Raji (cell line): Measurements from ENCODE around the gene ZFR2.

Experiments used
- POLR2A ChIP-seq: IDR thresholded peaks from 2 replicates; pipeline ENCODE4 v1.6.1; 2011; ENCODE audit warnings: low read depth, low read length, control low read depth; ENCODE audit not compliant: insufficient read depth

ZFR2 gene

GRCh38 chr19:3827306-3827705 lies 41.5 kb downstream of the ZFR2 start:
- TF ChIP-seq POLR2A: no peak

- no peak for TF ChIP-seq POLR2A
Measured at GRCh38 chr19:3826163-3826562, 42.7 kb downstream of the ZFR2 start.

- TF ChIP-seq POLR2A: no peak
Measured at GRCh38 chr19:3825286-3825956, 43.4 kb downstream of the ZFR2 start.

- TF ChIP-seq POLR2A: no peak
Measured at GRCh38 chr19:3823350-3823713, 45.5 kb downstream of the ZFR2 start.

- no peak for TF ChIP-seq POLR2A
Measured at GRCh38 chr19:3822683-3823349, 46.0 kb downstream of the ZFR2 start.

DNA sequence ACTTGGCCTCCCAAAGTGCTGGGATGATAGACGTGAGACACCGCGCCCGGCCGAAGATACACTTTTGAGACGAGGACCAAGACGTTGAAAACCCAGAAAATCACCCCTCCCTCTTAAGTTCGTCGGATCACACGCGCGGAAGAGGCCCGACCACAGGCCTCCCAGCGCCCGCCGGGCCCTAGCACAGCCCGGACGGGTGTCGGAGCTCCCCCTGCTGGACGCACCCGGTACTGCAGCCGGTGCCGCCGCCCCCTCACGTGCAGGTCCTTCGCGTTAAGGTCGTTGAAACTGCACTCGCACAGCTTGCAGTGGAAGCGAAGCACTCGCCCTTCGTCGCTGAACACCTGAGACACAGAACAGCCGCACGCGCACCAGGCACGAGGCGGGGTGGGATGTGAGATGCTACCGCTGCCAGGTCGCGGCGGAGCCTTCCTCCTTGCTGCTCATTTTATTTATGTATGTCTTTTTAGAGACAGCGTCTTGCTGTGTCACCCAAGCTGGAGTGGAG lies 46.9 kb downstream of the ZFR2 start:
- TF ChIP-seq POLR2A: no peak

DNA sequence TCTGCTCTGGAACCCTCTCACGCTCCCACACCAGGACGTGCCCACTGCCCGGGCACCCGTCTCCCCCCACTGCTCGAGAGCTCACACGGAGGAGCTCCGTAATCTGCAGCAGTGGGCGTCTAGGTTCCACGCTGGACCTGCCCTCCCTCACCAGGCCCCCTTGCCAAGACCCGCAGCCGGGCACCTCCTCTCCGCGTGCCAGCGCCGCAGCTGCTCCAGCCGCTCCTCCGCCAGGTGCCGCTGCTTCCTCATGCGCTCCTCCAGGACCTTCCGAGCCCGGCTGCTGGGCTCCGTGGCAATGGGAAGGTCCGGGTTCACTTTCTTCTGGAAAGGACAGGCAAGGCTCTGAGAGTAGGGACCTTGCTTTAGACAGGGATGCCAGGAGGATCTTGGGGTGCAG lies 47.7 kb downstream of the ZFR2 start:
- TF ChIP-seq POLR2A: no peak

- TF ChIP-seq POLR2A: no peak
Measured at GRCh38 chr19:3819989-3820388, 48.8 kb downstream of the ZFR2 start.

DNA sequence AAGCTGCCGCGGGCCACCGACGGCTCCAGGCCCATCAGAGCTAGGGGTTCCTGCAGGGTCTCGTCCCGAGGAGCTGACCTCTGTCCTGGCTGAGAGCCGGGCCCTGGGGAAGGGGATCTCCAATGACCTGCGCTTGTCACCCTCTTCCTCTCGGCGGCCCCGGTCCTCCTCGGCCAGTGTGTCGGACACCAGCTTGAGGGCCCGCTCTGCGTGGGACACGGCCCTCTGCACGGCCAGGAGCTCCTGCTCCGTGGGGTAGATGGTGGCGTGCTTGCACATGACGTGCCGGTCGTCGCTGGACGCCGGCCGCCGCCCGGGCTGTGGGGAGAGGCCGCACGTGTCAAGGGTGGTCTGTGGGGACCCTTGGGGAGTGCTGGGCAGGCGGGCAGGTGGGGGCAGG lies 49.9 kb downstream of the ZFR2 start:
- TF ChIP-seq POLR2A: no peak

DNA sequence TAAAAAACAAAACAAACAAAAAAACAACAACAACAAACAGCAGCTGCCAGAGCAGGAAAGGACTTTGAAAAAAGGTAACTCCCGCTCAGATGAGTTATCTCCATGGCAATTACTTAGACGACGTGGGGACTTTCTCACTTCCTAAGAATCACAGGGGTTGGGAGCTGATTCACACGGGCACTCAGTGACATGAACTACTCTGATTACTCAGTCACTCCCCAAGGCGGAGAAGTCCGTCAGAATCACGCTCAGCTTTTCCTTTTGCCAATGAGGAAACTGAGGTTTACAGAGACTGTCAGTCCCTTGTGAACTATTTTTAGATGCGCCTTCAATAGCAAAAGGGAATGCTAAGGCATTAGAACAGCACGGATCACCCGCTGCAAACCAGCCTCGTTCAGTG lies 50.4 kb downstream of the ZFR2 start:
- no peak for TF ChIP-seq POLR2A

- no peak for TF ChIP-seq POLR2A
Measured at GRCh38 chr19:3817761-3818160, 51.1 kb downstream of the ZFR2 start.

DNA sequence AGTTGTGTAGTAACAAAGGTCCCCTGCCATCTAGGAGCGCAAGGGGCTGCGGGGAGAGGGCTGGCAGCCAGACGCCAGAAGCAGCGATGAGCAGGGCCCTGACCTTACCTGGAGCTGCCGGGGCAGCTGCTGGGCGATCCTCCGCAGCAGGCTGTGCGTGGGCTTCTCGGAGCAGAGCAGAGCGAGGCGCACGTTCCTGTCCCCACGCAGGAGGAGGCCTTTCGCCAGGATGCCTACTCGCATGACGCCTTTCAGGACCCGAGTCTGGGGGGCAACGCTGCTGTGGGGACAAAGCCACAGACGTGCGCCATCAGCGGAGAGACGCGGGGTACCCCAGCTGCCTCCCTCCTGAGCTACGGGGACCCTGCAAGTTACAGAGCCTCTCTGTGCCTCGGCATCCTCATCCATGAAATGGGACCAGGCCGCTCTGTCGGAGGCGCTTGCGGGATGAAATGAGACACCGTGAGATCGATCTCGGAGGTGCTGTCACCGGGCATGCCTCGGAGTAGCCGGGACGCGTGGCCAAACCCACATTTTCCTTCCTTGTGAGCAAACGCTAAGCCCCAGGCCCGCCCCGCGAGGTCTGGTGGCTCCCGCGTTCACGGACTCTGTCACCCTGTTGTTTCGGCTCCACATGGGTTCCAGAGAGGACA lies 52.1 kb downstream of the ZFR2 start:
- no peak for TF ChIP-seq POLR2A

GRCh38 chr19:3814648-3815047 lies 54.2 kb downstream of the ZFR2 start:
- no peak for TF ChIP-seq POLR2A

DNA sequence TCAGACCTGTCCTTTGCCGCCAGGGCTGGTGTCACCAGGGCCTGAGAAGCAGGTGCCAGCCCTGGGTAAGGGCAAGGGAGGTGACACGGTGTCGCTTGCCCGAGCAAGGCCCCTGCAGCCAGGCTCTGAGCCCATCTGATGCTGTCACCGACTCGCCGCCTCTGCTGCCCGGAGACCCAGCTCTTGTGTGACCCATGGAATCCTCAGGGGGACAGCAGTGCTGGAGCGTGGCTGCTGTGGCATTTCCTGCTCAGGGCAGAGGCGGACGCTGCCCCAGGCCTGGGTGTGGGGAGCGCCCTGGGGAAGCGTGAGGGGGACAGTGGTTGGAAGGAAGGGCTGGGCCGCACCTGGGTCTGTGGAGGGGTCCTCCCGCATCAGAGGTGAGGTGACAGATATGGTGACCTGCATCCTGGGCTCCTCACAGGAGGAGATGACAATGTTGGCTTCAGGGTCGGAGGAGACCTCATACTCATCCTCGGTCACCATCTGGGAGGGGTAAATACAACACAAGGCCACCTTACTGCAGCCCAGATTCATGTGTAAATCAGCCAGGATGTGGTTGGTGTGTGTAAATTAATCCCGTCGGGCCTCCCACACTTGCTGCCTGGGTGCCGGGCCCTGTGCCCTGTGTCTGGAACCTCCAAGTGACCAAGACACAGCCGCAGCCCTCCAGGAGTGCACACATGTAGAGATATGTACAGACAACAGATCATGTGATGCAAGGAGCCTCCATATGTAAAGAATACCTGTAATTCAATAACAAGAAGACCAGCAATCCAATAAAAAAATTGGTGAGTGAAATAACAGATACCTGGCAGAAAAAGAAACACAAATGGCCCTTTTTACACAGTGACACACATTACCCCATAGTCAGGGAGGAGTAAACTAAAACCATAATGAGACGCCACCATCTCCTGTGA lies 55.1 kb downstream of the ZFR2 start:
- TF ChIP-seq POLR2A: no peak

DNA sequence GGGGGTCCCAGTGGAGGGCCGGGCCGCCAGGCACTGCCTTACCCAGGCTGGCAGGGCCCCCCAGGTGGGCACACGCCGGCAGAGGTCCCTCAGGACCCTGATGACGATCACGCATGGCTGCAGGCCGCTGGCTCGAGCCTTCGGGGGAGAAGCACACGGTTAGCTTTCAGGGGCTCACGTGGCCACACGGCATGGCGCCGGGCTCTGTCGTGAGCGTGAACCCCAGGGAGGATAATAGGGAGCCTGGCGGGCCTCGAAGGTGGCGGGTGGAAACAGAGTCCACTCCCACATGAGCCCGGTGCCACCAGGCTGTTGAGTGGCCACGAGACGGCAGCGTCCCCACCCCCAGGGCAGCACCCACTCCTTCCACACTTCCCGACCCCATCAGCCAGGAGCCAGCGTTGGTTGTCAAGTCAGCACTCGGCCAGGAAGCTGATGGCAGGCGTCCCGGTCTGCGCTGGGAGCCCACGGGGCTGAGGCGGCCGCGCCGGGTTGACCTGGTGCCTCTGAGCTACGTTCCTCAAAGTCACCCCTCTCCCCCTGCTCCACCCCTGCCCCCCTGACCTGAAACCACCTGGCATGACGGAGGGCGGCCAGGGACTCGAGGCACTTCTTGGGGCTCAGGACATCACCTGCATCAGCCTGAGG lies 58.0 kb downstream of the ZFR2 start:
- TF ChIP-seq POLR2A: no peak
